Effector memory CD8-positive, alpha-beta T cell (primary cell): Measurements from ENCODE around the gene KLRD1.
A peak's percentile ranks its signal among the peaks of the same experiment; 100 is the strongest.

Source experiments
- ATAC-seq: fragments of 150-1000 bp; cut with Tn5 transposase; replicated peaks from 2 replicates; pipeline ENCODE4 v1.10.0; 2021; ENCODE audit warnings: mild to moderate bottlenecking, moderate library complexity
- DNase-seq, 3 experiments: peaks; one replicate each; pipeline ENCODE4 v3.0.0; 2021
- H3K27ac Mint-ChIP-seq, 2 donors: one replicate each; pipeline ENCODE4 v1.8.0; 2022; ENCODE audit warnings: mild to moderate bottlenecking in 2 of 2, mixed read lengths in 2 of 2, moderate library complexity in 2 of 2
- H3K27me3 Mint-ChIP-seq, 2 donors: one replicate each; pipeline ENCODE4 v1.8.0; 2022; ENCODE audit warnings: mixed read lengths in 2 of 2
- H3K36me3 Mint-ChIP-seq: one replicate; pipeline ENCODE4 v1.8.0; 2022; ENCODE audit warnings: mild to moderate bottlenecking, moderate library complexity, mixed read lengths; ENCODE audit not compliant: insufficient read depth
- H3K4me1 Mint-ChIP-seq, 2 donors: one replicate each; pipeline ENCODE4 v1.8.0; 2022; ENCODE audit warnings: low read depth in 2 of 2, mixed read lengths in 2 of 2
- H3K4me3 Mint-ChIP-seq, 2 donors: one replicate each; pipeline ENCODE4 v1.8.0; 2022; ENCODE audit warnings: mild to moderate bottlenecking in 2 of 2, mixed read lengths in 2 of 2, moderate library complexity in 2 of 2
- H3K9me3 Mint-ChIP-seq, 2 donors: one replicate each; pipeline ENCODE4 v1.8.0; 2022; ENCODE audit warnings: mixed read lengths in 2 of 2
- total RNA-seq, 9 experiments: gene quantifications; one replicate each; lab custom pipeline; 2026; lab: John Stamatoyannopoulos, UW

Gene KLRD1, protein sequence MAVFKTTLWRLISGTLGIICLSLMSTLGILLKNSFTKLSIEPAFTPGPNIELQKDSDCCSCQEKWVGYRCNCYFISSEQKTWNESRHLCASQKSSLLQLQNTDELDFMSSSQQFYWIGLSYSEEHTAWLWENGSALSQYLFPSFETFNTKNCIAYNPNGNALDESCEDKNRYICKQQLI
- total RNA-seq = 8.7 to 395 (median 88.1) reads per million in 9 experiments

DNA sequence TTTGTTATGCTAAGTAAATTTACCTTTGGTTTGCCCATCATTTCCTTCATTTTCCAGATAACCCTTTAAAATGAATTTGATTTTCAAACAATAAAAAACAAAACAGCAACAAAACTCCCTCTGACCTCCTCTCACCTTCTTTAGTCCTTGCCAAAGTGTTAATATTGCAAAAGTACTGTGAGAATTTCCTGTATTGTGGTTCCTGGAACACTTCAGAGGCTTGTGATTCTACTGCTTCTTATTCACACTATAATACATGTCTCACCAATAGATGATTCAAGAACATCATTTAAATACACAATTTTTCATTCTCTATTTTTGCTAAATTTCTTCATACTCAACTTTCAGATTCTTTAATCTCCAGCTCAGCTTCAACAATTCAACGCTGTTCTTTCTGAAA, at the start of gene KLRD1:
Gene KLRD1 (plus strand): TSS at position 241 of the 400 bp plus-strand sequence. CDS start 208 bp downstream, outside the sequence.
- Mint-ChIP-seq H3K9me3 (no peaks in the 10 kb centered on the region), H3K36me3 (peaks cover 80% of the 10 kb centered on the region), H3K27ac (peak within 1 kb of the TSS; percentile 93 to 94), H3K27me3 (no peaks in the 10 kb centered on the region), H3K4me3 (peak within 1 kb of the TSS; percentile 71 to 78), H3K4me1 (peaks cover 31 to 63% of the 10 kb centered on the region in 2 donors)
- ATAC-seq (peak; percentile 47), DNase-seq (no peak)

DNA sequence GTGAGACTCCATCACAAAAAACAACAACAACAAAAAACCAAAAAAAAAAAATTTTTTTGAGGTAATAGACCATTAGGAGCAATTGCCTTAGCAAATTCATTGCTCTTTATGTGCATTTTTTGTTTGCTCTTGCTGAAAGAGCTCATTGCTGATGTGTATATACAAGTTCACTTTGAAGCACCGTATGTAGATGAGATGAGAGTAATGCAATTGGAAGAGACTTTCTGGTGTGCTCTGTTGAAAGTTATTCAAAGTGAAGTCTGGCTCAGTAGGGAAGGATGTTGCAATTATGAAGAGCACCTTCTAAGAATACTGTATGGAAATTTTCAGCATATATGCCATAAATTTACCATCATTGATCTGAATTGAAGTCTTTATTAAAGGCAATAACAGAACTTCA, 46.7 kb upstream of the KLRD1 start:
- H3K9me3 Mint-ChIP-seq = peaks cover 0 to 3% of the 10 kb centered on the region in 2 donors
- H3K4me3 Mint-ChIP-seq = no peak overlapping the region
- no peaks in the 10 kb centered on the region for H3K27me3 Mint-ChIP-seq
- H3K27ac Mint-ChIP-seq = no peak overlapping the region
- peaks cover 0 to 2% of the 10 kb centered on the region in 2 donors for H3K4me1 Mint-ChIP-seq
- ATAC-seq (no peak), DNase-seq (no peak)
- H3K36me3 Mint-ChIP-seq = peaks cover 3% of the 10 kb centered on the region

DNA sequence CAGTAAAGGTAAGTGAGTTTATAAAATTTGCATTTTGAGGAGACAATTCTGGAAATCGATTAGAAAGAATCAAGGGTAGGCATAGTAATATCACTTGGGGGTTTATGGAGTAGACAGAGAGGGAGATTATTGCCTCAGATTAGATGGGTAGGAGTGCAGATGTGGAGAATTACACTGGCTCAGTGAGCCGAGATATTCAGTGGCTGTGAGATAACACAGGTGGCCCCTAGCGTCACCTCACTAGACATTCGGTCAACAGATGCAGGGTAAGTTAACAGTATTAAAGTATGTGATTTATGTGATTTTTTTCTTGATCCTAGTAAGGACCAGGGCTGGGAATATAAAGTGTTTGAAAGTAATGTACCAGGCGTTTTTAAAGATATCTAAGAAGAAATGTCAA, 39.6 kb upstream of the KLRD1 start:
- Mint-ChIP-seq H3K4me1 (no peaks in the 10 kb centered on the region), H3K27ac (no peak overlapping the region), H3K27me3 (no peaks in the 10 kb centered on the region), H3K36me3 (peaks cover 4% of the 10 kb centered on the region), H3K9me3 (no peaks in the 10 kb centered on the region), H3K4me3 (peak overlapping the region in 1 of 2 donors; percentile 3)
- DNase-seq (no peak), ATAC-seq (no peak)

DNA sequence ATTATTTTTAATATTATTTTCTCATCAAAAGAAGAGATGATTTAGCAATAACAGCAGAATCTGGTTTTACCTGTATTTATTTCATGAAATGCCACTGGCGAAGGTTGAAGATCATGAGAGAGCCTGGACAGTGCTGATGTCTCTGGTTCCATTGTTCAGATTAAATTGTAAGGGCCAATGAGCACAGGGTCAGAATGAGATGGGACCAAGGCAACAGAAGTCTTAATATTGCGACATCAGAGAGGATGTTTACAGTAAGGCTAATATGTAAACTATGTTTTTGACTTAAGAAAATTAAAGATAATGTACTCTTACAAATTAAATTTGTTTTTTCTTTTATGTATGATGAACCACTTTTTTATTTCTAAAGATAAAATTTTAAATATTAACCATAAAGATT, 35.2 kb upstream of the KLRD1 start:
- Mint-ChIP-seq H3K4me1 (peaks cover 0 to 4% of the 10 kb centered on the region in 2 donors), H3K4me3 (no peak overlapping the region), H3K9me3 (no peaks in the 10 kb centered on the region), H3K27me3 (no peaks in the 10 kb centered on the region), H3K27ac (no peak overlapping the region), H3K36me3 (peaks cover 4% of the 10 kb centered on the region)
- DNase-seq (no peak), ATAC-seq (no peak)

DNA sequence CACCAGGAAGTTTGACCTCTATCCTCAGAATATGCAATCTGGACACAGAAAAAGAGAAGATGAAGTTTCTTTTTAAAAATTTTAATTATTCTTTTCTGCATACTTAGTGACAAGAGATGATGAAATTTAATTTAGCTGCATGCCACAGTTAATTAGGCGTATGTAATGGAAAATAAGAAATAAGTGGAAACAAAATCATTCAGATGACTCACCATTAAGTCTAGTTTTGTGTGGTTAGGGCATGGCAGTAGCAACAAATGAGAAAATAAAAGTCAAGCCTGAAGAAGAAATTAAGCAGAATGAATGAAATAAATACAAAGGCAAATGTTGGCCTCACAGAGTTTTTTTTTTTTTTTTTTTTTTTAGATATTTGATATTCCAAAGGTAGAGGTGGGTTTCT, 30.9 kb upstream of the KLRD1 start:
- H3K36me3 Mint-ChIP-seq = no peaks in the 10 kb centered on the region
- H3K9me3 Mint-ChIP-seq = no peaks in the 10 kb centered on the region
- no peak overlapping the region for H3K27ac Mint-ChIP-seq
- no peak overlapping the region for H3K4me3 Mint-ChIP-seq
- peaks cover 0 to 6% of the 10 kb centered on the region in 2 donors for H3K27me3 Mint-ChIP-seq
- peaks cover 16 to 29% of the 10 kb centered on the region in 2 donors for H3K4me1 Mint-ChIP-seq
- ATAC-seq (no peak), DNase-seq (no peak)

GRCh38 chr12:10278104-10278503, 29.6 kb upstream of the KLRD1 start:
- H3K4me1 Mint-ChIP-seq = peaks cover 23 to 35% of the 10 kb centered on the region in 2 donors
- H3K4me3 Mint-ChIP-seq = no peak overlapping the region
- H3K9me3 Mint-ChIP-seq = no peaks in the 10 kb centered on the region
- peaks cover 0 to 6% of the 10 kb centered on the region in 2 donors for H3K27me3 Mint-ChIP-seq
- H3K36me3 Mint-ChIP-seq = no peaks in the 10 kb centered on the region
- ATAC-seq (no peak), DNase-seq (no peak)
- H3K27ac Mint-ChIP-seq = peak overlapping the region in 1 of 2 donors; percentile 83

DNA sequence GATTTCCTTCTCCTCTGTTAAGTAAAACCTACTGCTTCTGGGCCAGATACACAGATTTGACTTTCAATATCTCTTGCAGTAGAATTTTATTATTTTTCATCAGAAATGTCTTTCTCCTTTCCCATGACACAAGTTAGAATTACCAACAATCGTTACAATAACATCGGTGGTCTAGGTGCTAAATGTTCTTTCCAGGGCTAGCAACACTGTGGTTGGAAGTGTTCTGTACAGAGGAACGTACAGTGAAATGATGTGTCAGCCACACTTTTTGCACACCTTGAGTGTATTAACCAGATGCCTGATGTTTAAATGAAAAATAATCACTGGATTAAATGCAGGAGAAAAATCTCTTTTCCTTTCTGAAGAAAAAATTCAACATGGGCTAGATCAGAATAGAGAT, 27.7 kb upstream of the KLRD1 start:
- Mint-ChIP-seq H3K27ac (peak overlapping the region; percentile 35 to 36), H3K9me3 (no peaks in the 10 kb centered on the region), H3K4me1 (peaks cover 26 to 36% of the 10 kb centered on the region in 2 donors), H3K27me3 (peaks cover 0 to 6% of the 10 kb centered on the region in 2 donors), H3K4me3 (peak overlapping the region; percentile 46 to 67), H3K36me3 (no peaks in the 10 kb centered on the region)
- DNase-seq (no peak), ATAC-seq (peak; percentile 92)

DNA sequence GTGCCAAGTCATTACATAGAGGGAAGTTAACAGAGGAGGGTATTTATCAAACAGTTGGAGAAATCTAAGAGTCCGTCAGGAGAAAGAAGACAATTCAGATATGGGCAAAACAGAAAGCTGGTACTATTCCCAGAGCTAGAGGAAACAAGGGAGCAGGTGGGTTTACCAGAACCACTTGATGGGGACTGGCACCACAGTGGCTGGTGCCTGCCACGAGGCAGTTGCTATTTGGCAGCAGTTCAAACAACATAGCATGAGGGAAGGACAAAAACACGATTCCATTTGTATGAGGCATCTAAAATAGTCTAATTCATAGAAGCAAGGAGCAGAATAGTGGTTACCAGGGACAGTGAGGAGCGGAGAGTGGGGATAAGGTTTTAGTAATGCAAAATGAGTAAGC, 24.6 kb upstream of the KLRD1 start:
- H3K36me3 Mint-ChIP-seq = peaks cover 5% of the 10 kb centered on the region
- H3K27ac Mint-ChIP-seq = peak overlapping the region; percentile 9 to 18
- DNase-seq (no peak), ATAC-seq (no peak)
- peaks cover 0 to 6% of the 10 kb centered on the region in 2 donors for H3K27me3 Mint-ChIP-seq
- H3K4me3 Mint-ChIP-seq = no peak overlapping the region
- no peaks in the 10 kb centered on the region for H3K9me3 Mint-ChIP-seq
- H3K4me1 Mint-ChIP-seq = peaks cover 35 to 45% of the 10 kb centered on the region in 2 donors

DNA sequence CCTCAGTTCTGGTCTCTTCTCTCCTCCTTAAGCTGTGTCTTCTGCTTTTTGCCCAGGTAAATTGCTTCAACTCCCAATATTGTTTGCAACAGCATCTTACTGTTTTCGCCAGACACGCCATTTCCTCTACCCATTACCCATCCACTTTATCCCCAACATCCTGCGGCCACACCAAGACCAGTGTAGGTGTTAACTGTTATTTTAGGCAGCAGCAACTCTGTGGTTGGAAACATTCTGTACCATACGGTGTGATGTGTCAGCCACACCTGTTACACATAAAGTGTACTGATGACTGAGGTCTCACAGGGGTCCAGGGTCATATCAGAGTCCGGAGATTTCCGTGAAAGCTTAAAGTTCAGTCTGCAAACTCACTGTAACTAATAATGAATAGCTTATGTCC, 21.8 kb upstream of the KLRD1 start:
- Mint-ChIP-seq H3K36me3 (peaks cover 8% of the 10 kb centered on the region), H3K27me3 (peaks cover 0 to 1% of the 10 kb centered on the region in 2 donors), H3K27ac (peak overlapping the region; percentile 1 to 14), H3K9me3 (no peaks in the 10 kb centered on the region), H3K4me1 (peaks cover 28 to 33% of the 10 kb centered on the region in 2 donors), H3K4me3 (peak overlapping the region; percentile 46 to 49)
- DNase-seq (peak in 2 of 3 experiments; percentile 18 to 24), ATAC-seq (peak; percentile 84)

- peaks cover 31 to 53% of the 10 kb centered on the region in 2 donors for H3K4me1 Mint-ChIP-seq
- peaks cover 14% of the 10 kb centered on the region for H3K36me3 Mint-ChIP-seq
- H3K27me3 Mint-ChIP-seq = no peaks in the 10 kb centered on the region
- DNase-seq (no peak), ATAC-seq (peak; percentile 38)
- peaks cover 0 to 2% of the 10 kb centered on the region in 2 donors for H3K9me3 Mint-ChIP-seq
- H3K27ac Mint-ChIP-seq = peak overlapping the region; percentile 83 to 84
- H3K4me3 Mint-ChIP-seq = peak overlapping the region; percentile 49 to 71
Measured at GRCh38 chr12:10289005-10289754, 18.5 kb upstream of the KLRD1 start.

DNA sequence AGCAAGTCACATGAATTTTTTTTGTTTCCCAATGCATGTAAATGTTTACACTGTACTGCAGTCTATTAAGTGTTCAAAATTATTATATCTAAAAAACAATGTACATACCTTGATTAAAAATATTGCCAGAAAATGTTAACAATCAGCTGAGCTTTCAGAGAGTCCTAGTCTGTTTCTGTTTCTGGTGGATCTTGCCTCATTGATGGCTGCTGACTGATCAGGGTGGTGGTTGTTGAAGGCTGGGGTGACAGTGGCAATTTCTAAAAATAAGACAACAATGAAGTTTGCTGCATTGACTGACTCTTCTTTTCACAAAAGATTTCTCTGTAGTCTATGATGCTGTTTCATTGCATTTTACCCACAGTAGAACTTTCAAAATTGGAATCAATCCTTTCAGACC, 16.6 kb upstream of the KLRD1 start:
- ATAC-seq (no peak), DNase-seq (no peak)
- peaks cover 29 to 51% of the 10 kb centered on the region in 2 donors for H3K4me1 Mint-ChIP-seq
- peaks cover 11% of the 10 kb centered on the region for H3K36me3 Mint-ChIP-seq
- peak overlapping the region; percentile 48 to 71 for H3K4me3 Mint-ChIP-seq
- peak overlapping the region; percentile 10 to 24 for H3K27ac Mint-ChIP-seq
- peaks cover 0 to 2% of the 10 kb centered on the region in 2 donors for H3K9me3 Mint-ChIP-seq
- H3K27me3 Mint-ChIP-seq = no peaks in the 10 kb centered on the region

DNA sequence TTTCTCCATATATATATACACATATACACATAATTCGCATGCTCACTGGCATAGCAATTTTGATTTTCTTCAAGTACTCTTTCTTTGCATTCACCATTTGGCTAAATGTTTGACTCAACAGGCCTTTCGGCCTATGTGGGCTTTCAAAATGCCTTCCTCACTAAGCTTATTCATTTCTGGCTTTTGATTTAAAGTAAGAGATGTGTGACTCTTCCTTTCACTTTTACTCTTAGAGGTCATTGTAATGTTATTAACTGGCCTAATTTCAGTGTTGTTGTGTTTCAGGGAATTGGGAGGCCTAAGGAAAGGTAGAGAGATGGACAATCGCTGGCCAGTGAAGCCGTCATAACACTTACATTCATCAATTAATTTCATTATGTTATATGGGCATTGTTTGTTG, 14.5 kb upstream of the KLRD1 start:
- ATAC-seq (no peak), DNase-seq (no peak)
- Mint-ChIP-seq H3K27ac (peak overlapping the region; percentile 85 to 88), H3K27me3 (no peaks in the 10 kb centered on the region), H3K36me3 (peaks cover 8% of the 10 kb centered on the region), H3K4me1 (peaks cover 31 to 64% of the 10 kb centered on the region in 2 donors), H3K4me3 (peak overlapping the region; percentile 38 to 52), H3K9me3 (peaks cover 0 to 2% of the 10 kb centered on the region in 2 donors)

DNA sequence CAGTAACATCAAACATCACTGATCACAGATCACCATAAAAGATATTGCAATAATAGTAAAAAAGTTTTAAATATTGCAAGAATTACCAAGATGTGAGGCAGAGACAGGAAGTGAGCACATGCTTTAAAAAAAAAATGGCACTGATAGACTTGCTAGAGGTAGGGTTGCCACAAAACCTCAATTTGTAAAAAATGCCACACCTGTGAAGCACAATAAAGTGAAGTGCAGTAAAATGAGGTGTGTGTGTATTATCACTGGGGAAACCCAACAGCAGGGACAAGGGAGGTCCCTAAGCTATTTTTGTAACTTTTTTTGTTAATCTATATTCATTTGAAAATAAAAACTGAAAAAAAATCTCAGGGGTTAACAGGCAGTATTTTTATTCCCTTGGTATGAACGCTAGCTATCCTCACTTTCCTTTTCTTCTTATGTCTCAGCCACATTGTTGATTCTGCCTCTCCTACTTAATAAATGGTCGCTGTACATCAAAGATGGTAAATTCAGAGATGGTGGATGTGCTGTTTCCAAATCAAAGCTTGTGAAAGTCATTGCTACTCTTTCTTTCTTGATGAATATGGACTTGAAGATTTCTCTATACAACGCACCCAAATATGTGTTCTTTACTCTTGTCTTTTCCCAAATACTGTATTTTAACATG, 14.0 kb upstream of the KLRD1 start:
- H3K36me3 Mint-ChIP-seq = peaks cover 8% of the 10 kb centered on the region
- H3K4me1 Mint-ChIP-seq = peaks cover 31 to 63% of the 10 kb centered on the region in 2 donors
- DNase-seq = peak; percentile 29 to 39 (median 35)
- peaks cover 0 to 2% of the 10 kb centered on the region in 2 donors for H3K9me3 Mint-ChIP-seq
- H3K4me3 Mint-ChIP-seq = peak overlapping the region; percentile 38 to 52
- H3K27ac Mint-ChIP-seq = peak overlapping the region; percentile 85 to 88
- no peaks in the 10 kb centered on the region for H3K27me3 Mint-ChIP-seq
- ATAC-seq = peak; percentile 89
